Measurements from ENCODE around the gene CYB561. TPM values are rescaled to one million over a fixed set of nuclear protein-coding genes. Genes with fewer than 3 reads are reported as not detected.

CYB561 gene
- total and polyA plus RNA-seq, 2 of the 4 experiments (the other 2 are of a cell fraction): 2.5 to 3.0 TPM

DNA sequence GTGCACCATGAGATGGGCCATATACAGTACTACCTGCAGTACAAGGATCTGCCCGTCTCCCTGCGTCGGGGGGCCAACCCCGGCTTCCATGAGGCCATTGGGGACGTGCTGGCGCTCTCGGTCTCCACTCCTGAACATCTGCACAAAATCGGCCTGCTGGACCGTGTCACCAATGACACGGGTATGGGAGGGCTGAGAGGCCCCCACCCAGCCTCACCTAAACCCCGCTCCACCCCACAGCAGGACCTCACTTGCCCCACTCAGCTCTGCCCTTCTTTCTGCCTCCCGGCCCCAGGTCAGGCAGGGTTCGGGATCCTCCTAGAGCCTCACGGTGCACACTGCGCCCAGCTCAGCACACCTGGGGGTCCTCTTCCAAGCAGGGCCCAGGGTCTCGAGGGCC, 36.4 kb upstream of the CYB561 start:
- no TSS peak for BruUV-seq (replicated peaks)
- Histone ChIP-seq H4K8ac (ENCODE audit: low read depth in 2 of 2, low read length in 2 of 2) (no peak overlapping the region), H3K4me3 (ENCODE audit: insufficient read depth, low read depth, low read length) (no peak overlapping the region), H2BK5ac (ENCODE audit: low read depth, low read length, poor library complexity, severe bottlenecking) (no peak overlapping the region), H3K4me2 (ENCODE audit: low read depth, low read length) (no peak overlapping the region), H4K5ac (ENCODE audit: low read depth, low read length) (no peak overlapping the region), H2AFZ (replicated peaks; ENCODE audit: low read length, poor library complexity) (no peak overlapping the region), H3K23ac (ENCODE audit: low read depth, low read length) (no peak overlapping the region), H2BK15ac (ENCODE audit: low read depth, low read length) (no peak overlapping the region), H3K9me1 (ENCODE audit: insufficient read depth, low read length) (peaks cover 3% of the 10 kb centered on the region; the same call in 1 of the 2 replicates), H3K56ac (ENCODE audit: extremely low read depth, insufficient read depth, low read length) (no peak overlapping the region), H3K4me1 (ENCODE audit: control insufficient read depth, insufficient read depth, low read length) (peaks cover 9% of the 10 kb centered on the region), H3K27ac (ENCODE audit: insufficient read depth, low read length) (no peak overlapping the region), H3K14ac (replicated peaks; ENCODE audit: low read depth, low read length) (no peak overlapping the region), H2BK120ac (ENCODE audit: low read depth, low read length) (no peak overlapping the region), H3K79me1 (ENCODE audit: low read depth in 1 of 2, low read length in 2 of 2) (no peaks in the 10 kb centered on the region), H3K9ac (ENCODE audit: low read depth, low read length) (no peak overlapping the region), H4K91ac (ENCODE audit: insufficient read depth, low read depth, low read length) (no peak overlapping the region), H3K36me3 (ENCODE audit: control insufficient read depth, insufficient read depth, low read length) (no peaks in the 10 kb centered on the region), H3K18ac (ENCODE audit: low read depth, low read length) (no peak overlapping the region), H3K4ac (ENCODE audit: low read depth, low read length) (no peak overlapping the region), H3K27me3 (ENCODE audit: control insufficient read depth, insufficient read depth, low read length) (peaks cover 6% of the 10 kb centered on the region), H3K9me3 (ENCODE audit: control insufficient read depth, insufficient read depth, low read length) (no peaks in the 10 kb centered on the region), H2AK9ac (replicated peaks; ENCODE audit: low read depth, low read length, poor library complexity) (no peak overlapping the region), H2AK5ac (ENCODE audit: low read depth, low read length) (peak overlapping the region; percentile 15; the same call in 1 of the 2 replicates), H2BK20ac (ENCODE audit: low read depth, low read length) (no peak overlapping the region), H4K20me1 (ENCODE audit: insufficient read depth, low read length) (no peaks in the 10 kb centered on the region)
- CTCF ChIA-PET: interaction anchor here (1.4 kb wide), 1 partner anchor 129 kb away, joined by 4 read pairs; no protein-coding TSS in a partner anchor
- POLR2A ChIA-PET (ENCODE audit: unreplicated experiment): interaction anchor here (0.7 kb wide), 1 partner anchor 16 kb away, joined by 3 read pairs; no protein-coding TSS in a partner anchor
- DNase-seq: no peak
- in situ Hi-C loops (cut with MboI; ENCODE audit: low sequenced_read_pairs) (no loop called here), intact Hi-C loops (cut with micrococcal nuclease) (no loop called here), dilution Hi-C loops (cut with HindIII; ENCODE audit: low sequenced_read_pairs, unreplicated experiment) (no loop called here)
- no peak for ATAC-seq (ENCODE audit: low read depth)
- 87% methylated on average over 3 of the region's 16 CpGs; no CpG with 5 or more reads in 1 of the 2 experiments for WGBS, 2 experiments (ENCODE audit: extremely low coverage in 2 of 2, insufficient read length in 1 of 2)
- no peak for TF ChIP-seq RFX5 (IDR thresholded peaks at IDR 0.05; ENCODE audit: low read depth, low read length)
- TF ChIP-seq MXI1 (IDR thresholded peaks at IDR 0.05; ENCODE audit: borderline replicate concordance, low read depth, low read length): no peak
- TF ChIP-seq MAFK (IDR thresholded peaks at IDR 0.05; ENCODE audit: low read depth, low read length): no peak
- TF ChIP-seq, protein P1, sequence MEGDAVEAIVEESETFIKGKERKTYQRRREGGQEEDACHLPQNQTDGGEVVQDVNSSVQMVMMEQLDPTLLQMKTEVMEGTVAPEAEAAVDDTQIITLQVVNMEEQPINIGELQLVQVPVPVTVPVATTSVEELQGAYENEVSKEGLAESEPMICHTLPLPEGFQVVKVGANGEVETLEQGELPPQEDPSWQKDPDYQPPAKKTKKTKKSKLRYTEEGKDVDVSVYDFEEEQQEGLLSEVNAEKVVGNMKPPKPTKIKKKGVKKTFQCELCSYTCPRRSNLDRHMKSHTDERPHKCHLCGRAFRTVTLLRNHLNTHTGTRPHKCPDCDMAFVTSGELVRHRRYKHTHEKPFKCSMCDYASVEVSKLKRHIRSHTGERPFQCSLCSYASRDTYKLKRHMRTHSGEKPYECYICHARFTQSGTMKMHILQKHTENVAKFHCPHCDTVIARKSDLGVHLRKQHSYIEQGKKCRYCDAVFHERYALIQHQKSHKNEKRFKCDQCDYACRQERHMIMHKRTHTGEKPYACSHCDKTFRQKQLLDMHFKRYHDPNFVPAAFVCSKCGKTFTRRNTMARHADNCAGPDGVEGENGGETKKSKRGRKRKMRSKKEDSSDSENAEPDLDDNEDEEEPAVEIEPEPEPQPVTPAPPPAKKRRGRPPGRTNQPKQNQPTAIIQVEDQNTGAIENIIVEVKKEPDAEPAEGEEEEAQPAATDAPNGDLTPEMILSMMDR (conservative IDR thresholded peaks at IDR 0.05; ENCODE audit: low read depth, low read length): no peak

Data from IMR-90 (cell line).